ENCODE measurements around the gene GNAT1.
"Not testable (repeated sequence)": the region's sequence is repeated elsewhere in the genome, so short reads cannot be mapped to it uniquely, and the experiment has no call there.

The GNAT1 gene

GRCh38 chr3:50243543-50243895 lies 52.1 kb downstream of the GNAT1 start:
- DNase-seq = no peak

GRCh38 chr3:50244813-50245212 lies 53.4 kb downstream of the GNAT1 start:
- DNase-seq = not testable (repeated sequence)

GRCh38 chr3:50245251-50245745 lies 53.9 kb downstream of the GNAT1 start:
- DNase-seq = no peak

GRCh38 chr3:50245831-50246516 lies 54.6 kb downstream of the GNAT1 start:
- peak; percentile 92 for DNase-seq

GRCh38 chr3:50246517-50246954 lies 55.1 kb downstream of the GNAT1 start:
- DNase-seq = peak; percentile 95
